Measurements from ENCODE around the gene RAPGEF3.

DNA sequence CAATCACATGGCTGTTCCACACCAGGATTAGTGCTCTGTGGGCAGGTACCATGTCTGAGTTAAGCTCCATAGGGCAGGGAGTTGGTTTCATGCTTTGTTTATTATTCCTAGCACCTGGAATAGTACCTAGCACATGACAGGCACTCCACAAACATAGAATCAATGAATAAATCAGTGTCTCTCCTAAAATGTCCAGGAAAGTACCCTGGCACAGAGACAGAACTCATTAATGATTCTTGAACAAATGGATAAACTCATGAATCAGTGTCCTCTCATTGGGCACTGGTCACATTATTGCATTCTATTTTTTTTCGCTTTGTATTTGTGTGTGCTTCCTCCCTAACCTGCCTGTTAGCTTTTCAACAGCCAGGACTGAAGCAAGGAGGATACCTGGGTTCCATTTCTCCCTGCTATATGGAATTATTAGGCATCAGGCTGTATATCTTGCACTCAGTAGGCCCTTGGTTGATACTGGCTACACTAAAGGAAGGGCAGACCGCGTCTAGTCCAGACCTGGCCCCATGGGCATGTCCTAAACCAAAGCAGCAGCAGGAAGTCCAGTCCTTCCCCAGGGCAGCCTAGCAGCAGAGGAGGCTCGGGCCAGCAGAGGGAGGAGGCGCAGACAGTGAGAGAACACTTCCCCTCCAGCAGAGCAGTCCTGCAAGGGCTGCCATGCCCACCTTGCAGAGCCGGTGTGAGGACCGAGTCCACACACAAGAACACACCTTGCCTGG is 42.7 kb upstream of the RAPGEF3 start:
- TF ChIP-seq POLR2AphosphoS5 (IDR thresholded peaks at IDR 0.05) (no peak), EP300 (IDR thresholded peaks at IDR 0.05) (no peak), POLR2A (IDR thresholded peaks at IDR 0.05; ENCODE audit: low read depth) (no peak)
- TF ChIP-seq, protein P1, sequence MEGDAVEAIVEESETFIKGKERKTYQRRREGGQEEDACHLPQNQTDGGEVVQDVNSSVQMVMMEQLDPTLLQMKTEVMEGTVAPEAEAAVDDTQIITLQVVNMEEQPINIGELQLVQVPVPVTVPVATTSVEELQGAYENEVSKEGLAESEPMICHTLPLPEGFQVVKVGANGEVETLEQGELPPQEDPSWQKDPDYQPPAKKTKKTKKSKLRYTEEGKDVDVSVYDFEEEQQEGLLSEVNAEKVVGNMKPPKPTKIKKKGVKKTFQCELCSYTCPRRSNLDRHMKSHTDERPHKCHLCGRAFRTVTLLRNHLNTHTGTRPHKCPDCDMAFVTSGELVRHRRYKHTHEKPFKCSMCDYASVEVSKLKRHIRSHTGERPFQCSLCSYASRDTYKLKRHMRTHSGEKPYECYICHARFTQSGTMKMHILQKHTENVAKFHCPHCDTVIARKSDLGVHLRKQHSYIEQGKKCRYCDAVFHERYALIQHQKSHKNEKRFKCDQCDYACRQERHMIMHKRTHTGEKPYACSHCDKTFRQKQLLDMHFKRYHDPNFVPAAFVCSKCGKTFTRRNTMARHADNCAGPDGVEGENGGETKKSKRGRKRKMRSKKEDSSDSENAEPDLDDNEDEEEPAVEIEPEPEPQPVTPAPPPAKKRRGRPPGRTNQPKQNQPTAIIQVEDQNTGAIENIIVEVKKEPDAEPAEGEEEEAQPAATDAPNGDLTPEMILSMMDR (IDR thresholded peaks at IDR 0.05), result peak; percentile 19 to 46 (median 33)

Data from esophagus muscularis mucosa (tissue), 4 donors.